K562 (cell line): ENCODE data around the gene WSCD2. TPM values are rescaled to one million over a fixed set of nuclear protein-coding genes. Genes with fewer than 3 reads are reported as not detected.

Experiments used
- ATAC-seq: fragments of 200-7000 bp; cut with Tn5 transposase; 3 replicates; pipeline ENCODE4 v1.9.1; 2020; ENCODE audit warnings: moderate library complexity
- BruUV-seq: library from RNA; stranded (reverse); fragments of 400-500 nt; replicated peaks from 2 replicates; lab custom pipeline; 2021; lab: Mats Ljungman, UMichigan
- CTCF ChIA-PET: fragments of 300-600 bp; formaldehyde crosslinking; extraction: SDS; loops from one replicate; lab custom pipeline; 2021; ENCODE audit warnings: low intra/inter-chr PET ratio; lab: Yijun Ruan, JAX
- POLR2A ChIA-PET: fragments of 300-600, 350-650 bp; sonication (Branson Sonifier 250); formaldehyde crosslinking; extraction: SDS; loops from one replicate; lab custom pipeline; 2021; ENCODE audit warnings: antibody characterized with exemption, inconsistent platforms; lab: Yijun Ruan, JAX
- DNase-seq, 4 experiments: peaks; one replicate each; pipeline versions ENCODE4 v3.0.0 to v3.0.0-alpha.2; 2011 to 2018; ENCODE audit warnings: low spot score in 3 of 4, mixed read lengths in 3 of 4; ENCODE audit errors: extremely low read depth in 1 of 4
- FAIRE-seq: peaks from 2 replicates; lab custom pipeline; 2011; peaks lifted over from hg19 to GRCh38; lab: Jason Lieb, UNC
- H2AFZ ChIP-seq: 2 replicates; pipeline ENCODE4 v1.6.0; 2011; ENCODE audit warnings: low read depth, low read length, control low read depth, inconsistent platforms
- H3K27ac ChIP-seq: fragments of 200-600 bp; 3 replicates; pipeline ENCODE4 v1.8.0; 2011; ENCODE audit warnings: low read depth, mild to moderate bottlenecking, control low read depth, inconsistent platforms, low read length, moderate library complexity, mixed read lengths; ENCODE audit errors: extremely low read depth
- H3K27me3 ChIP-seq, 2 experiments: fragments of 300-600 bp in 1 of 2; 2 replicates in 1 of 2; 3 replicates in 1 of 2; pipeline versions ENCODE4 v1.6.0 to v1.8.0; 2011; ENCODE audit warnings: inconsistent platforms in 2 of 2, low read length in 2 of 2, mild to moderate bottlenecking in 1 of 2, mixed read lengths in 1 of 2, moderate library complexity in 1 of 2; ENCODE audit not compliant: control insufficient read depth in 2 of 2, insufficient read depth in 2 of 2
- H3K36me3 ChIP-seq: fragments of 300-600 bp; 3 replicates; pipeline ENCODE4 v1.8.0; 2011; ENCODE audit warnings: mild to moderate bottlenecking, low read length, inconsistent platforms; ENCODE audit not compliant: control insufficient read depth, insufficient read depth
- H3K4me1 ChIP-seq, 2 experiments: fragments of 200-600 bp in 1 of 2; replicated peaks in 1 of 2; 2 replicates in 1 of 2; 3 replicates in 1 of 2; pipeline versions ENCODE4 v1.5.1 to v1.8.0; 2011; ENCODE audit warnings: inconsistent platforms in 2 of 2, low read length in 2 of 2, mild to moderate bottlenecking in 1 of 2, mixed read lengths in 1 of 2, moderate library complexity in 1 of 2; ENCODE audit not compliant: control insufficient read depth in 2 of 2, insufficient read depth in 2 of 2
- H3K4me2 ChIP-seq: 2 replicates; pipeline ENCODE4 v1.6.1; 2011; ENCODE audit warnings: low read length, control low read depth, inconsistent platforms, mixed read lengths; ENCODE audit not compliant: insufficient read depth
- H3K4me3 ChIP-seq: fragments of 200-600 bp; sonication (generic), shearing (Covaris generic); 2 replicates; pipeline ENCODE4 v1.5.1; 2016; ENCODE audit warnings: control low read depth, inconsistent platforms
- H3K79me2 ChIP-seq: fragments of 200-600 bp; 3 replicates; pipeline ENCODE4 v1.8.0; 2011; ENCODE audit warnings: low read length, inconsistent platforms; ENCODE audit not compliant: control insufficient read depth, insufficient read depth
- H3K9ac ChIP-seq, 2 experiments: 2 replicates each; pipeline versions ENCODE4 v1.6.0 to v1.6.1; 2011; ENCODE audit warnings: low read depth in 2 of 2, low read length in 2 of 2, control low read depth in 1 of 2, inconsistent platforms in 1 of 2, mild to moderate bottlenecking in 1 of 2, mixed read lengths in 1 of 2; ENCODE audit not compliant: insufficient read depth in 1 of 2
- H3K9me1 ChIP-seq: one replicate; pipeline ENCODE4 v1.6.0; 2011; ENCODE audit warnings: inconsistent platforms, mild to moderate bottlenecking, low read length, moderate library complexity; ENCODE audit not compliant: control insufficient read depth, insufficient read depth
- H3K9me3 ChIP-seq: replicated peaks from 2 replicates; pipeline ENCODE4 v1.5.1; 2011; ENCODE audit warnings: low read depth, low read length, inconsistent platforms; ENCODE audit not compliant: control insufficient read depth, insufficient read depth
- H4K20me1 ChIP-seq: replicated peaks from 2 replicates; pipeline ENCODE4 v1.6.1; 2011; ENCODE audit warnings: low read length, inconsistent platforms, mixed read lengths; ENCODE audit not compliant: control insufficient read depth, insufficient read depth
- E2F1 ChIP-seq: sonication (generic); formaldehyde crosslinking; IDR thresholded peaks from 2 replicates; pipeline ENCODE4 v1.8.1; 2023; ENCODE audit warnings: mild to moderate bottlenecking, missing genetic modification reagents, moderate library complexity
- ERF ChIP-seq: fragments of 450-650 bp; formaldehyde crosslinking; IDR thresholded peaks from 2 replicates; pipeline ENCODE4 v1.4.0; 2020; ENCODE audit warnings: mild to moderate bottlenecking, mixed read lengths
- ETS1 ChIP-seq: conservative IDR thresholded peaks from 2 replicates; pipeline ENCODE4 v1.6.1; 2011; ENCODE audit warnings: low read depth, mild to moderate bottlenecking, low read length; ENCODE audit not compliant: control insufficient read depth
- FOXA3 ChIP-seq, 2 experiments: fragments of 450-650 bp in 1 of 2; sonication (generic) in 1 of 2; formaldehyde crosslinking; IDR thresholded peaks in 1 of 2; conservative IDR thresholded peaks in 1 of 2; 2 replicates each; pipeline versions ENCODE4 v1.4.0 to v1.8.0; 2020 to 2022; ENCODE audit warnings: mild to moderate bottlenecking in 2 of 2, missing genetic modification reagents in 1 of 2
- SIX5 ChIP-seq, 2 experiments: IDR thresholded peaks; 2 replicates each; pipeline ENCODE4 v1.6.1; 2011; ENCODE audit warnings: low read length in 2 of 2, borderline replicate concordance in 1 of 2, low read depth in 1 of 2, mild to moderate bottlenecking in 1 of 2, moderate library complexity in 1 of 2; ENCODE audit not compliant: insufficient read depth in 1 of 2
- SPI1 ChIP-seq: IDR thresholded peaks from 2 replicates; pipeline ENCODE4 v1.6.1; 2011; ENCODE audit warnings: low read depth, low read length, control low read depth, borderline replicate concordance
- TBL1XR1 ChIP-seq, 2 experiments: IDR thresholded peaks; 2 replicates each; pipeline ENCODE4 v1.6.1; 2012; ENCODE audit warnings: improper control_type of control experiment in 2 of 2, low read length in 2 of 2, mild to moderate bottlenecking in 1 of 2
- ZNF431 ChIP-seq: sonication (generic); formaldehyde crosslinking; IDR thresholded peaks from 2 replicates; pipeline ENCODE4 v1.8.0; 2022; ENCODE audit warnings: mild to moderate bottlenecking, missing genetic modification reagents
- ZNF717 ChIP-seq: fragments of 250-450 bp; sonication (Bioruptor Pico); IDR thresholded peaks from 2 replicates; pipeline ENCODE4 v1.5.0; 2021
- WGBS: fragments of 100-300 bp; shearing (Covaris generic); methylation state at CpG from one replicate; pipeline ENCODE4 v1.1.6; 2016; ENCODE audit warnings: low coverage, mixed read lengths; ENCODE audit not compliant: insufficient coverage; ENCODE audit errors: missing lambda C conversion rate; 5-methylcytosine and 5-hydroxymethylcytosine counted together
- in situ Hi-C: fragments of 300-500 bp; cut with MboI; formaldehyde crosslinking; loops from 4 replicates; pipeline ENCODE4 v1.15.0; 2018; ENCODE audit warnings: inconsistent platforms, mixed read lengths
- intact Hi-C: fragments of 100-400 bp; cut with micrococcal nuclease; formaldehyde crosslinking; loops from 2 replicates; pipeline ENCODE4 v1.14.2; 2022
- polyA plus RNA-seq, 8 experiments: library from polyadenylated mRNA; depleted of rRNA in 4 of 8; stranded (reverse) in 5 of 8; unstranded in 3 of 8; fragments of >200 nt; fragmentation: Nextera tagmentation in 2 of 8; fragmentation: Illumina TruSeq in 1 of 8; extraction: Ambion mirVana in 2 of 8; extraction: Trizol in 1 of 8; gene quantifications; 2 replicates each; pipeline versions ENCODE4 v1.2.1 to v1.2.3, GENCODE V29; 2011 to 2014; ENCODE audit warnings: inconsistent platforms in 1 of 8, missing spikeins in 1 of 8
- total RNA-seq, 7 experiments: library from RNA; depleted of rRNA in 6 of 7; stranded (reverse); fragments of >200 nt in 6 of 7; fragmentation: Illumina TruSeq in 2 of 7; extraction: Trizol in 2 of 7; gene quantifications; 2 replicates each; pipeline versions ENCODE4 v1.2.1 to v1.2.3, GENCODE V29; 2011 to 2021; ENCODE audit warnings: low replicate concordance in 1 of 7

WSCD2 gene
- total and polyA plus RNA-seq, 9 of the 15 experiments (the other 6 are each of a cell fraction or from before 2014, with no cell fraction given), result 0.72 to 14.1 (median 4.0) TPM

- ChIA-PET POLR2A (interaction anchor here (0.6 kb wide), 1 partner anchor 11 kb away, joined by 3 read pairs; no protein-coding TSS in a partner anchor), CTCF (no interaction called here)
- Histone ChIP-seq H3K9me3 (no peaks in the 10 kb centered on the region), H4K20me1 (peaks cover 5% of the 10 kb centered on the region; the same call in 1 of the 2 replicates), H3K4me1 (peaks cover 0 to 3% of the 10 kb centered on the region in 2 experiments; a peak in 1 of 5 replicates), H2AFZ (no peak overlapping the region), H3K9ac (no peak overlapping the region), H3K79me2 (no peaks in the 10 kb centered on the region), H3K9me1 (no peaks in the 10 kb centered on the region), H3K36me3 (no peaks in the 10 kb centered on the region), H3K27me3 (peaks cover 14 to 20% of the 10 kb centered on the region in 2 experiments; a peak in 4 of 5 replicates), H3K4me2 (no peak overlapping the region), H3K27ac (no peak overlapping the region), H3K4me3 (no peak overlapping the region)
- no TSS peak for BruUV-seq
- WGBS, result 0% methylated on average over 6 of the region's 6 CpGs
- in situ Hi-C loops (no loop called here), intact Hi-C loops (no loop called here)
- no peak for ATAC-seq
- no peak for FAIRE-seq
- DNase-seq, result no peak
- TF ChIP-seq ERF (CRISPR knock-in tag) (no peak), ETS1 (no peak), FOXA3 (CRISPR knock-in tag; conservative IDR thresholded peaks at IDR 0.05 in 1 of 2, IDR thresholded peaks at IDR 0.05 in 1 of 2) (no peak), ZNF717 (no peak), ZNF431 (CRISPR knock-in tag) (no peak), TBL1XR1 (IDR thresholded peaks at IDR 0.05; ENCODE audit: low read length in 2 of 2) (no peak), SIX5 (IDR thresholded peaks at IDR 0.05; ENCODE audit: borderline replicate concordance in 1 of 2, insufficient read depth in 1 of 2, low read depth in 1 of 2, low read length in 2 of 2) (no peak), SPI1 (peak; percentile 30; the same call in 1 of the 2 replicates), E2F1 (no peak)
These were observed 169.0 kb downstream of the WSCD2 start for GRCh38 chr12:108297895-108298760.
